Measurements from ENCODE around the gene CDC42BPA. TPM values are rescaled to one million over a fixed set of nuclear protein-coding genes. Genes with fewer than 3 reads are reported as not detected.

CDC42BPA gene
- total and polyA plus RNA-seq, 3 donors from 2014 or later, result 39.9 to 109 (median 105) TPM

DNA sequence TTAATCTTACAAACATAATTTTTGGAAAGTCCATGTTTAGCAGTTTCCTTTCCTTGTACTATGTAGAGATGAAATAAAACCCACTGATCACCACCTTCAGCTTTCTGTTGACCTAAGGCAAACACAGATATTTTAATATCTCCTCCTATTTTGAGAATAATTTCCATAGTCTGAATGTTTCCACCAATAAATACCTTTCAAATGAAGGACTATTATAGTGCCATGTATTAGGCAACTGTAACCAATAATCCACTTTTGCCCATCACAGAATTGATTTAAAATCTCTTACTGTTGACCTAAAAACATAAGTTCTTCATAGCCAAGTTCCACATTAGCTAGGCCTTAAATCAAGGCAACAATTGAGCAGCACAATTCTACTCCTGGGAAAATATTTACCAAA is 1.8 kb downstream of the CDC42BPA start:
- Histone ChIP-seq H3K4me3 (peak overlapping the region; percentile 75 to 94), H3K36me3 (ENCODE audit: low read depth, missing control alignments) (no peaks in the 10 kb centered on the region), H3K27me3 (no peaks in the 10 kb centered on the region), H3K27ac (peak overlapping the region; percentile 95 to 98), H3K9me3 (no peaks in the 10 kb centered on the region), H3K4me1 (peaks cover 10% of the 10 kb centered on the region)
- TF ChIP-seq POLR2A (IDR thresholded peaks at IDR 0.05), result no peak
- TF ChIP-seq, protein P1, sequence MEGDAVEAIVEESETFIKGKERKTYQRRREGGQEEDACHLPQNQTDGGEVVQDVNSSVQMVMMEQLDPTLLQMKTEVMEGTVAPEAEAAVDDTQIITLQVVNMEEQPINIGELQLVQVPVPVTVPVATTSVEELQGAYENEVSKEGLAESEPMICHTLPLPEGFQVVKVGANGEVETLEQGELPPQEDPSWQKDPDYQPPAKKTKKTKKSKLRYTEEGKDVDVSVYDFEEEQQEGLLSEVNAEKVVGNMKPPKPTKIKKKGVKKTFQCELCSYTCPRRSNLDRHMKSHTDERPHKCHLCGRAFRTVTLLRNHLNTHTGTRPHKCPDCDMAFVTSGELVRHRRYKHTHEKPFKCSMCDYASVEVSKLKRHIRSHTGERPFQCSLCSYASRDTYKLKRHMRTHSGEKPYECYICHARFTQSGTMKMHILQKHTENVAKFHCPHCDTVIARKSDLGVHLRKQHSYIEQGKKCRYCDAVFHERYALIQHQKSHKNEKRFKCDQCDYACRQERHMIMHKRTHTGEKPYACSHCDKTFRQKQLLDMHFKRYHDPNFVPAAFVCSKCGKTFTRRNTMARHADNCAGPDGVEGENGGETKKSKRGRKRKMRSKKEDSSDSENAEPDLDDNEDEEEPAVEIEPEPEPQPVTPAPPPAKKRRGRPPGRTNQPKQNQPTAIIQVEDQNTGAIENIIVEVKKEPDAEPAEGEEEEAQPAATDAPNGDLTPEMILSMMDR (IDR thresholded peaks at IDR 0.05), result no peak
- no peak for DNase-seq
- intact Hi-C loops (cut with DNase I; ENCODE audit: low total_unique reads), result no loop called here

DNA sequence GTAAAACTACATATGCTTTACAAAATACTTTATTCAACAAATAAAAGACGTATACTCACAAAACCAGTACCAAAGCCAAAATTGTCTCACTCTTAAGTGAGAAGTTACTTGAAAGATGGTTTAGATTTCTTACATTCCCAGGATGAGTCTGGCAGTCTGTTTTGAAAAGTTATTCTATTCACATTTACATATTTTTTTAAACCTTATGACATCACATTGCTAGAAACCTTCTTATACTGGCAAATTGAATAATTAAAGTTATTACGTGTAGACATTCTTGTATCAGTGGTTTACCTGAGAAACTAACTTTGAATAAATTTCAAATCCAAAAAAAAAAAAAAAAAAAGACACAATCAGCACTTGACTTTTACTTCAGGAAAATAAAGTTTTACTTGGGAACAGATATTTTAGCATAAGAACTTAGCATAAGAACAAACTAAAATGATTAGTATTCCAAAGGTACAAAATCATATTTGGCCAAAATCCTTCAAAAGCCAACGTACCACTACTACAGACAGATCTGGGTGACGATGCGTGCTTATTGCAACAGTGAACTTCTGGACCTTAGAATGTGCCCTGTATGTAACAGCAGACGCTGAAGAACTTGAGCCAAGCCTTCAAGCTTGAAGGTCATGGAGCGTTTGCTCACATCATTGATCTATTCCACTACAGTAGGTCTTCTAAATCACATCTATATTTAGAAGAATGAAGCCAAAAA is 2.5 kb downstream of the CDC42BPA start:
- Histone ChIP-seq H3K4me1 (peaks cover 10% of the 10 kb centered on the region), H3K27me3 (no peaks in the 10 kb centered on the region), H3K9me3 (no peaks in the 10 kb centered on the region), H3K27ac (peak overlapping the region; percentile 95 to 98), H3K4me3 (peak overlapping the region; percentile 75 to 94), H3K36me3 (ENCODE audit: low read depth, missing control alignments) (no peaks in the 10 kb centered on the region)
- no peak for TF ChIP-seq POLR2A (IDR thresholded peaks at IDR 0.05)
- TF ChIP-seq, protein P1 (IDR thresholded peaks at IDR 0.05), result no peak
- intact Hi-C loops (cut with DNase I; ENCODE audit: low total_unique reads), result no loop called here
- WGBS, 2 donors, result 3 to 5% methylated on average over 7 of the region's 7 CpGs
- DNase-seq, result peak; percentile 82

DNA sequence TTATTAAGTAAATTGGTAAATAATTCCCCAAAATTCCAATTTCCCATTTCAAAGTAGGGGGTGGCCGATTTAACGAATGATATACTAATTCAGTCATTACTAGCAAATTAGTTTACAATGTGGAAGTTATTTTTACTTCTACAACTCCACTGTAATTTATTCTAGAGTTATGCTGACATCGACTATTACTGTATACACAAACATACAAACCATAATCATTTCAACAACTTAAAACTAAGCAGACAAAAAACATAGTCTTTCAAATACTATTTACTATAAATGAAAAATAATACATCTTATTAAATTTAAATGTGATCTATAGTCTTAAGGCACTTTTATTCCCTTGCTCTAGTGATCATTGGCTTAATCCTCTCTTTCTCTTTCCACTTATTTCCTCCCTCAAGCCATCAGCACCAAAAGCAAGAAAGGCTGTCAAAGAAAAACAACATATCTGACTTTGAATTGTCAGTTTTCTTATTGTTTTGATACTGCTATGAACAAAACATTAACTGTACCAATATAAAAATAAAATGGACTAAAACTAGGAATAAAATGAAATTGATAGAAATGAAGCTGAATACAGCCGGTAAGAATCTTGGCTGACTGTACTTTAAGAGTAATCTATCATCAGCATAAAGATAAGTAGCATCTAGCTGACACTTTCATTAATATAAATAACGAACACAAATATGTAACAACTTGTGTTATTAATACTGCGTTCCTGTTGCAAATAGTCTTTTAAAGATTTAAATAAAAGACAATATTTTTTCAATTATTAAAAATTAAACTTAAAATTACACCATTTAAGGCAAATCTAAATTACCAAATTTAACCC is 4.1 kb downstream of the CDC42BPA start:
- WGBS, 2 donors, result 27 to 37% methylated on average over 6 of the region's 6 CpGs
- intact Hi-C loops (cut with DNase I; ENCODE audit: low total_unique reads), result no loop called here
- TF ChIP-seq POLR2A (IDR thresholded peaks at IDR 0.05), result no peak
- TF ChIP-seq, protein P1 (IDR thresholded peaks at IDR 0.05), result no peak
- H3K36me3 ChIP-seq (ENCODE audit: low read depth, missing control alignments), result no peaks in the 10 kb centered on the region
- peak overlapping the region; percentile 75 to 94 for H3K4me3 ChIP-seq
- no peak for DNase-seq
- peaks cover 10% of the 10 kb centered on the region for H3K4me1 ChIP-seq
- H3K9me3 ChIP-seq, result no peaks in the 10 kb centered on the region
- H3K27ac ChIP-seq, result peak overlapping the region in 1 of 2 donors; percentile 98
- H3K27me3 ChIP-seq, result no peaks in the 10 kb centered on the region

- Histone ChIP-seq H3K4me3 (no peak overlapping the region), H3K36me3 (ENCODE audit: low read depth, missing control alignments) (no peaks in the 10 kb centered on the region), H3K27ac (no peak overlapping the region), H3K4me1 (peaks cover 10% of the 10 kb centered on the region), H3K27me3 (no peaks in the 10 kb centered on the region), H3K9me3 (no peaks in the 10 kb centered on the region)
- intact Hi-C loops (cut with DNase I; ENCODE audit: low total_unique reads), result no loop called here
- no peak for DNase-seq
- WGBS, 2 donors, result 69 to 73% methylated on average over 6 of the region's 6 CpGs
- no peak for TF ChIP-seq POLR2A (IDR thresholded peaks at IDR 0.05)
These were observed 5.8 kb downstream of the CDC42BPA start for GRCh38 chr1:227312361-227313025.

- intact Hi-C loops (cut with DNase I; ENCODE audit: low total_unique reads), result no loop called here
- TF ChIP-seq, protein P1 (IDR thresholded peaks at IDR 0.05), result no peak
- Histone ChIP-seq H3K4me3 (no peak overlapping the region), H3K36me3 (ENCODE audit: low read depth, missing control alignments) (no peaks in the 10 kb centered on the region), H3K4me1 (peaks cover 10% of the 10 kb centered on the region), H3K27me3 (no peaks in the 10 kb centered on the region), H3K9me3 (no peaks in the 10 kb centered on the region), H3K27ac (no peak overlapping the region)
- WGBS, 2 donors, result 70 to 73% methylated on average over 4 of the region's 4 CpGs
- no peak for DNase-seq
These were observed 6.8 kb downstream of the CDC42BPA start for GRCh38 chr1:227311389-227312001.

All from testis (tissue), 3 donors.